Ramos (cell line): Measurements from ENCODE around the gene CYP26A1.
"Not testable (repeated sequence)": the region's sequence is repeated elsewhere in the genome, so short reads cannot be mapped to it uniquely, and the experiment has no call there.

ENCODE experiments used
- in situ Hi-C: fragments of 300-500 bp; cut with MboI; formaldehyde crosslinking; loops from one replicate; pipeline ENCODE4 v1.14.3; 2022; ENCODE audit warnings: low sequenced_read_pairs; ENCODE audit not compliant: unreplicated experiment

Gene CYP26A1

GRCh38 chr10:93077860-93078337 lies 4.2 kb downstream of the CYP26A1 start:
- in situ Hi-C loops: no loop called here

GRCh38 chr10:93079663-93080349 lies 6.1 kb downstream of the CYP26A1 start:
- in situ Hi-C loops: loop anchor here (5.0 kb wide), 1 partner anchor 272 kb away; no protein-coding TSS in a partner anchor

- in situ Hi-C loops: loop anchor here (5.0 kb wide), 1 partner anchor 272 kb away; no protein-coding TSS in a partner anchor
Measured at GRCh38 chr10:93080350-93081046, 6.8 kb downstream of the CYP26A1 start.

GRCh38 chr10:93081318-93081717 lies 7.6 kb downstream of the CYP26A1 start:
- in situ Hi-C loops: loop anchor here (5.0 kb wide), 1 partner anchor 271 kb away; no protein-coding TSS in a partner anchor

- in situ Hi-C loops: loop anchor here (5.0 kb wide), 1 partner anchor 270 kb away; no protein-coding TSS in a partner anchor
Measured at GRCh38 chr10:93081834-93082233, 8.1 kb downstream of the CYP26A1 start.

GRCh38 chr10:93083743-93084539 lies 10.2 kb downstream of the CYP26A1 start:
- in situ Hi-C loops: loop anchor here (5.0 kb wide), 1 partner anchor 268 kb away; no protein-coding TSS in a partner anchor

GRCh38 chr10:93085272-93085859 lies 11.7 kb downstream of the CYP26A1 start:
- in situ Hi-C loops: no loop called here

- in situ Hi-C loops: no loop called here
Measured at GRCh38 chr10:93086289-93086688, 12.6 kb downstream of the CYP26A1 start.

GRCh38 chr10:93087846-93088245 lies 14.2 kb downstream of the CYP26A1 start:
- in situ Hi-C loops: no loop called here

- in situ Hi-C loops: no loop called here
Measured at GRCh38 chr10:93088466-93088865, 14.8 kb downstream of the CYP26A1 start.

GRCh38 chr10:93090619-93091018 lies 16.9 kb downstream of the CYP26A1 start:
- in situ Hi-C loops: no loop called here

GRCh38 chr10:93091960-93092359 lies 18.3 kb downstream of the CYP26A1 start:
- in situ Hi-C loops: no loop called here

- in situ Hi-C loops: no loop called here
Measured at GRCh38 chr10:93095225-93095624, 21.5 kb downstream of the CYP26A1 start.

- in situ Hi-C loops: no loop called here
Measured at GRCh38 chr10:93096901-93097300, 23.2 kb downstream of the CYP26A1 start.

- in situ Hi-C loops: no loop called here
Measured at GRCh38 chr10:93097386-93097785, 23.7 kb downstream of the CYP26A1 start.

GRCh38 chr10:93098816-93099215 lies 25.1 kb downstream of the CYP26A1 start:
- in situ Hi-C loops: no loop called here

- in situ Hi-C loops: no loop called here
Measured at GRCh38 chr10:93099670-93100069, 26.0 kb downstream of the CYP26A1 start.

- in situ Hi-C loops: not testable (repeated sequence)
Measured at GRCh38 chr10:93101148-93101547, 27.5 kb downstream of the CYP26A1 start.

GRCh38 chr10:93103953-93104352 lies 30.3 kb downstream of the CYP26A1 start:
- in situ Hi-C loops: no loop called here

GRCh38 chr10:93106631-93107072 lies 33.0 kb downstream of the CYP26A1 start:
- in situ Hi-C loops: no loop called here
